ENCODE results near the gene ALX4.

GRCh38 chr11:44277196-44278090, 32.5 kb downstream of the ALX4 start:
- TF ChIP-seq POLR2A (IDR thresholded peaks at IDR 0.05) = no peak
- no peak for TF ChIP-seq POLR2AphosphoS5 (IDR thresholded peaks at IDR 0.05)
